ENCODE data around the gene ABL1. TPM values are rescaled to one million over a fixed set of nuclear protein-coding genes. Genes with fewer than 3 reads are reported as not detected.

ABL1 gene
- total and polyA plus RNA-seq, 7 donors: 24.5 to 127 (median 69.6) TPM

- Histone ChIP-seq H3K36me3 (no peaks in the 10 kb centered on the region), H3K9me3 (no peaks in the 10 kb centered on the region), H3K27me3 (peaks cover 0 to 15% (median 7%) of the 10 kb centered on the region in 3 donors), H3K4me1 (peaks cover 0 to 10% (median 5%) of the 10 kb centered on the region in 4 donors), H3K27ac (no peak overlapping the region), H3K4me3 (no peak overlapping the region)
- TF ChIP-seq POLR2AphosphoS5 (IDR thresholded peaks at IDR 0.05): no peak
- no peak for TF ChIP-seq CTCF (IDR thresholded peaks at IDR 0.05)
- no peak for TF ChIP-seq EP300 (IDR thresholded peaks at IDR 0.05)
- no peak for TF ChIP-seq POLR2A (IDR thresholded peaks at IDR 0.05)
- no peak for DNase-seq
- intact Hi-C loops (cut with DNase I): no loop called here
- 84 to 89% methylated on average over 19 of the region's 19 CpGs for WGBS, 2 donors
These were observed 90.1 kb downstream of the ABL1 start for GRCh38 chr9:130925050-130925678.

GRCh38 chr9:130927338-130927737 is 92.3 kb downstream of the ABL1 start:
- intact Hi-C loops (cut with DNase I): no loop called here
- no peaks in the 10 kb centered on the region for H3K9me3 ChIP-seq
- H3K36me3 ChIP-seq: no peaks in the 10 kb centered on the region
- peaks cover 0 to 14% (median 6%) of the 10 kb centered on the region in 4 donors for H3K4me1 ChIP-seq
- no peak overlapping the region for H3K27ac ChIP-seq
- peaks cover 0 to 15% (median 7%) of the 10 kb centered on the region in 3 donors for H3K27me3 ChIP-seq
- TF ChIP-seq EP300 (IDR thresholded peaks at IDR 0.05) (no peak), POLR2A (IDR thresholded peaks at IDR 0.05) (no peak), CTCF (IDR thresholded peaks at IDR 0.05) (no peak), POLR2AphosphoS5 (IDR thresholded peaks at IDR 0.05) (no peak)
- no peak overlapping the region for H3K4me3 ChIP-seq
- DNase-seq: no peak
- 89 to 95% methylated on average over 10 of the region's 10 CpGs for WGBS, 2 donors

GRCh38 chr9:130927995-130928900 is 93.2 kb downstream of the ABL1 start:
- no peaks in the 10 kb centered on the region for H3K9me3 ChIP-seq
- H3K36me3 ChIP-seq: no peaks in the 10 kb centered on the region
- no peak overlapping the region for H3K27ac ChIP-seq
- WGBS, 2 donors: 26 to 60% methylated on average over 14 of the region's 14 CpGs
- H3K4me3 ChIP-seq: no peak overlapping the region
- intact Hi-C loops (cut with DNase I): no loop called here
- no peak for DNase-seq
- peaks cover 0 to 23% (median 15%) of the 10 kb centered on the region in 4 donors for H3K4me1 ChIP-seq
- H3K27me3 ChIP-seq: peaks cover 0 to 17% (median 7%) of the 10 kb centered on the region in 3 donors
- no peak for TF ChIP-seq CTCF (IDR thresholded peaks at IDR 0.05)
- TF ChIP-seq POLR2A (IDR thresholded peaks at IDR 0.05): no peak
- TF ChIP-seq EP300 (IDR thresholded peaks at IDR 0.05): no peak

GRCh38 chr9:130929571-130930038 is 94.6 kb downstream of the ABL1 start:
- 88 to 90% methylated on average over 36 of the region's 36 CpGs for WGBS, 2 donors
- Histone ChIP-seq H3K4me1 (peaks cover 0 to 28% (median 19%) of the 10 kb centered on the region in 4 donors), H3K9me3 (no peaks in the 10 kb centered on the region), H3K4me3 (no peak overlapping the region), H3K27ac (no peak overlapping the region), H3K36me3 (no peaks in the 10 kb centered on the region), H3K27me3 (peaks cover 0 to 25% (median 9%) of the 10 kb centered on the region in 3 donors)
- DNase-seq: no peak
- intact Hi-C loops (cut with DNase I): no loop called here
- TF ChIP-seq EP300 (IDR thresholded peaks at IDR 0.05) (no peak), CTCF (IDR thresholded peaks at IDR 0.05) (no peak), POLR2AphosphoS5 (IDR thresholded peaks at IDR 0.05) (no peak), POLR2A (IDR thresholded peaks at IDR 0.05) (no peak)

Measured in sigmoid colon (tissue), 7 donors.